ENCODE measurements around the gene S100A8. TPM values are rescaled to one million over a fixed set of nuclear protein-coding genes. Genes with fewer than 3 reads are reported as not detected.

Gene S100A8
- polyA plus RNA-seq, 3 donors = 4,193 to 30,135 (median 27,689) TPM

DNA sequence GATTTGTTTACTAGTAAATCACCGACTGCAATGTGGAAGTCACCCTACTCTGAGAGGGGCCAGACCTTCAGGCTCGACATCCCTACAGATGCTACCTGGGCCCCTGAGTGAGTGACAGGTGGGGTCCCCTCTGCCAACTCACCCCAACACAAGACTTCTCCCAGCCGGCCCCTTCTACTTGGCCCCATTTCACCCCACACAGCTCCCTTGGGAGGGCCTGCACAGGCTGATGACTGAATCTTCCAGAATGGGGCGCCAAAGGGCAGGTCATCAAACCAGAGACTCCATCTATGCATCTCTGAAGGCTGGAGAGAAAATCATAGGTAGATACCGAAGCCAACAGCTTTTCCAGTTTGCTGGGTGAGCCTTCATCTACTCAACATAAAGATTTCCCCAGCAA lies 9.4 kb upstream of the S100A8 start:
- Mint-ChIP-seq H3K9me3 (peaks cover 0 to 3% (median 2%) of the 10 kb centered on the region in 7 donors), H3K4me1 (peaks cover 80% of the 10 kb centered on the region), H3K4me3 (no peak overlapping the region), H3K36me3 (peaks cover 0 to 3% of the 10 kb centered on the region in 2 donors), H3K27ac (peak overlapping the region in 1 of 7 donors; percentile 63), H3K27me3 (ENCODE audit: low read depth in 3 of 3) (peaks cover 0 to 5% (median 4%) of the 10 kb centered on the region in 3 donors)
- Histone ChIP-seq H3K79me2 (ENCODE audit: insufficient read depth, low read length) (peaks cover 11% of the 10 kb centered on the region), H3K4me3 (replicated peaks in 1 of 3; ENCODE audit: low read depth in 2 of 3, low read length in 3 of 3) (no peak overlapping the region), H3K9me3 (replicated peaks in 1 of 2; ENCODE audit: control insufficient read depth in 1 of 2, insufficient read depth in 1 of 2, low read length in 2 of 2) (no peaks in the 10 kb centered on the region), H4K20me1 (ENCODE audit: insufficient read depth, low read length) (no peaks in the 10 kb centered on the region), H2AFZ (ENCODE audit: insufficient read depth, low read depth, low read length, poor library complexity, severe bottlenecking) (no peak overlapping the region), H3K27me3 (ENCODE audit: control insufficient read depth in 2 of 2, insufficient read depth in 2 of 2, low read length in 2 of 2) (no peaks in the 10 kb centered on the region), H3K36me3 (replicated peaks in 1 of 2; ENCODE audit: control insufficient read depth in 1 of 2, insufficient read depth in 2 of 2, low read length in 2 of 2) (no peaks in the 10 kb centered on the region), H3K27ac (ENCODE audit: low read depth in 1 of 2, low read length in 2 of 2) (no peak overlapping the region), H3K9ac (ENCODE audit: insufficient read depth, low read length, poor library complexity, severe bottlenecking) (no peak overlapping the region), H3K4me1 (ENCODE audit: control insufficient read depth in 1 of 2, insufficient read depth in 2 of 2, low read length in 2 of 2) (peaks cover 73 to 84% of the 10 kb centered on the region in 2 donors), H3K4me2 (replicated peaks; ENCODE audit: extremely low read depth, low read length, poor library complexity, severe bottlenecking) (no peak overlapping the region)
- DNase-seq = no peak
- WGBS (ENCODE audit: insufficient coverage) = 84% methylated on average over 4 of the region's 5 CpGs
- intact Hi-C loops (cut with micrococcal nuclease) = loop anchor here in 1 of 2 donors (5.0 kb wide), 1 partner anchor 97 kb away; no protein-coding TSS in a partner anchor
- TF ChIP-seq, protein P1, sequence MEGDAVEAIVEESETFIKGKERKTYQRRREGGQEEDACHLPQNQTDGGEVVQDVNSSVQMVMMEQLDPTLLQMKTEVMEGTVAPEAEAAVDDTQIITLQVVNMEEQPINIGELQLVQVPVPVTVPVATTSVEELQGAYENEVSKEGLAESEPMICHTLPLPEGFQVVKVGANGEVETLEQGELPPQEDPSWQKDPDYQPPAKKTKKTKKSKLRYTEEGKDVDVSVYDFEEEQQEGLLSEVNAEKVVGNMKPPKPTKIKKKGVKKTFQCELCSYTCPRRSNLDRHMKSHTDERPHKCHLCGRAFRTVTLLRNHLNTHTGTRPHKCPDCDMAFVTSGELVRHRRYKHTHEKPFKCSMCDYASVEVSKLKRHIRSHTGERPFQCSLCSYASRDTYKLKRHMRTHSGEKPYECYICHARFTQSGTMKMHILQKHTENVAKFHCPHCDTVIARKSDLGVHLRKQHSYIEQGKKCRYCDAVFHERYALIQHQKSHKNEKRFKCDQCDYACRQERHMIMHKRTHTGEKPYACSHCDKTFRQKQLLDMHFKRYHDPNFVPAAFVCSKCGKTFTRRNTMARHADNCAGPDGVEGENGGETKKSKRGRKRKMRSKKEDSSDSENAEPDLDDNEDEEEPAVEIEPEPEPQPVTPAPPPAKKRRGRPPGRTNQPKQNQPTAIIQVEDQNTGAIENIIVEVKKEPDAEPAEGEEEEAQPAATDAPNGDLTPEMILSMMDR (IDR thresholded peaks at IDR 0.05) = no peak

GRCh38 chr1:153399401-153400055 lies 8.7 kb upstream of the S100A8 start:
- Histone ChIP-seq H3K9ac (ENCODE audit: insufficient read depth, low read length, poor library complexity, severe bottlenecking) (no peak overlapping the region), H3K4me1 (ENCODE audit: control insufficient read depth in 1 of 2, insufficient read depth in 2 of 2, low read length in 2 of 2) (peaks cover 71 to 85% of the 10 kb centered on the region in 2 donors), H4K20me1 (ENCODE audit: insufficient read depth, low read length) (no peaks in the 10 kb centered on the region), H3K4me3 (replicated peaks in 1 of 3; ENCODE audit: low read depth in 2 of 3, low read length in 3 of 3) (no peak overlapping the region), H3K27ac (ENCODE audit: low read depth in 1 of 2, low read length in 2 of 2) (no peak overlapping the region), H3K27me3 (ENCODE audit: control insufficient read depth in 2 of 2, insufficient read depth in 2 of 2, low read length in 2 of 2) (no peaks in the 10 kb centered on the region), H3K4me2 (replicated peaks; ENCODE audit: extremely low read depth, low read length, poor library complexity, severe bottlenecking) (no peak overlapping the region), H3K79me2 (ENCODE audit: insufficient read depth, low read length) (peaks cover 11% of the 10 kb centered on the region), H3K9me3 (replicated peaks in 1 of 2; ENCODE audit: control insufficient read depth in 1 of 2, insufficient read depth in 1 of 2, low read length in 2 of 2) (no peaks in the 10 kb centered on the region), H3K36me3 (replicated peaks in 1 of 2; ENCODE audit: control insufficient read depth in 1 of 2, insufficient read depth in 2 of 2, low read length in 2 of 2) (no peaks in the 10 kb centered on the region), H2AFZ (ENCODE audit: insufficient read depth, low read depth, low read length, poor library complexity, severe bottlenecking) (no peak overlapping the region)
- no peak for DNase-seq
- intact Hi-C loops (cut with micrococcal nuclease) = loop anchor here in 1 of 2 donors (5.0 kb wide), 1 partner anchor 98 kb away; no protein-coding TSS in a partner anchor
- Mint-ChIP-seq H3K27ac (peak overlapping the region in 3 of 7 donors; percentile 55 to 68 (median 65)), H3K27me3 (ENCODE audit: low read depth in 3 of 3) (peaks cover 1 to 5% (median 4%) of the 10 kb centered on the region in 3 donors), H3K36me3 (peaks cover 0 to 3% of the 10 kb centered on the region in 2 donors), H3K4me3 (peak overlapping the region in 1 of 2 donors; percentile 72), H3K4me1 (peaks cover 82% of the 10 kb centered on the region), H3K9me3 (peaks cover 0 to under 1% (median under 1%) of the 10 kb centered on the region in 7 donors)
- TF ChIP-seq, protein P1 (IDR thresholded peaks at IDR 0.05) = no peak
- WGBS (ENCODE audit: insufficient coverage) = 90% methylated on average over 5 of the region's 7 CpGs

Data from CD14-positive monocyte (primary cell).